T-helper 2 cell treated with Interferon-gamma antibody and Interleukin-4, amounts not matched to agents 100 ng/mL and 5 ng/mL, for 36 hours (primary cell): Measurements from ENCODE around the gene SEC31A. TPM values are rescaled to one million over a fixed set of nuclear protein-coding genes. Genes with fewer than 3 reads are reported as not detected.

Experiments
- intact Hi-C: fragments of 100-400 bp; cut with micrococcal nuclease; formaldehyde crosslinking; loops from one replicate; pipeline ENCODE4 v1.15.1; 2023
- total RNA-seq: library from RNA; stranded (reverse); gene quantifications from 2 replicates; pipeline ENCODE4 v1.2.3, GENCODE V29; 2022

The SEC31A gene
- total RNA-seq, 1 donor from 2014 or later = 143 TPM

GRCh38 chr4:82798168-82799005 lies 92.6 kb downstream of the SEC31A start, which contains the start of gene SCD5:
SCD5 (minus strand) TSS chr4:82798796; CDS start chr4:82798537, 259 bp downstream.
- intact Hi-C loops = no loop called here

DNA sequence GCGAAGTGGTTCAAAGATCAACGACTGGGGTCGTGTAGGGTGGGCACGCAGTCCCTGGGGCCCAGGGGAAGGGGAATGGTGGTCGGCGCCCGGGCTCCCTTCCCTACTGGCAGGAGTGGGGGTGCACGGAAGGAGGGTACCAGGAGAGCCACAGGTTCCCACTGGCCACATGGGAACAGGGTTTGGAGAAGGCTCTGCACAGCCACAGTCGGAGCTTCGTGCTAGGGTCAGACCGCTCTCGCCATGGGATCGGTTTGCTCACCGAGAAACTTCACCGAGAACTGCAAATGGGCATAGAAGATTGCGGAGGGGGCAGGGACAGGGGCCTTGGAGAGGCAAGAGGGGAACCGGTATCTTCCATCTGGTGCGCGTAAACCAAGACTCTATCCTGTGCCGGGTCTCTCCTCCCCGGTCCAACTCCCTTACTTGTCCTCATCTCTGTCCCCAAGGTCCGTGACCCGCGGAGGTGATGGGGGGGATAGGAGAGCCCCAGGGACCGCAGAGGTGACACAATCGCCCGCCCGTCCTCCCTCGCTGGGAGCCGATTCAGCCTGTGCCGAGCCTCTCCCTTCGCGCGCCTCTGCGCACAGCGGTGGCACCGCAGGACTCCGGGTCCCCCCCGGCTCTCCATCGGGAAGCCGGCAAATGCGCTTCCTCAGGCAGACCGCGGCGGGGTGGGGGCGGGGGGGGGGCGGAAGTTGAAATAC lies 93.4 kb downstream of the SEC31A start:
- intact Hi-C loops = no loop called here

DNA sequence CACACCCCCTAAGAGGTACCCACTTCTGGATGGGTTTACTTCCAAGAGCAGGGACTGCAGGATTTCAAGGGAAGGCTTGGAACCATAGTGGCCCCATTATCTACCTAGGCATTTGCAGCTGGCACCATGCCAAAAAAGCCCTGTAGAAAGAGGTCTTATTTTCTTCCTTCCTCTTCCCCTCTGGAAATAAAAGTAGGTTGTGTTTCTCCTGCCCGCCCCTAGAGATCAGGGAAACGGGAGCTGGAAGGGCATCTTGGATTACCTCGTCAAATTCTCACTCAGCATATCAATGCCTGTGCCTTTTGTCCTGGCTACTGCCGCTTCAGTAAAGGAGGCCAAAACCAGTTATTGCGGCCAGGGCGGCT lies 93.9 kb downstream of the SEC31A start:
- intact Hi-C loops = no loop called here

- intact Hi-C loops = no loop called here
Observed at GRCh38 chr4:82792912-82793649, 97.9 kb downstream of the SEC31A start.

GRCh38 chr4:82791179-82791578 lies 99.8 kb downstream of the SEC31A start:
- intact Hi-C loops = no loop called here

- intact Hi-C loops = no loop called here
Observed at GRCh38 chr4:82790060-82790660, 100.8 kb downstream of the SEC31A start.

GRCh38 chr4:82789025-82789776 lies 101.8 kb downstream of the SEC31A start:
- intact Hi-C loops = no loop called here

- intact Hi-C loops = no loop called here
Observed at GRCh38 chr4:82787342-82787741, 103.6 kb downstream of the SEC31A start.

DNA sequence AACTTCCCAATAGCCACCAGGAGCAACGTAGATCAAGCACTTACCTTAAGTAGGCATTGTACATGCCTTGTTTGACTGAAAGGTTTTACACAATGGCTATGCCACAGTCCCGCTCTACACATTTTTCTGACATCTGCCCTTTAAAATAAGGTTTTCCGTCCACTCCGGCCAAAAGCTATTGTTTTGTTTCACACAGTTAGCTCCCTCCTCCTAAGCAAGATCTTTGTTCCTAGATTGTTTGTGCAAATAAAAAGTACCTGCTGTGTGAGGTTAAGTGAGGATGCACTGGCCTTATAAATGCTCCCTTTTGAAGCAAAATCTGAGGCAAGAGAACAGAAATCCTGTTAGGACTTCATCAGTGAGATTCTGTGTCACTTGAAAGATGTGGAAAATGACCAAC lies 104.1 kb downstream of the SEC31A start:
- intact Hi-C loops = no loop called here

GRCh38 chr4:82785611-82786400 lies 105.1 kb downstream of the SEC31A start:
- intact Hi-C loops = no loop called here

DNA sequence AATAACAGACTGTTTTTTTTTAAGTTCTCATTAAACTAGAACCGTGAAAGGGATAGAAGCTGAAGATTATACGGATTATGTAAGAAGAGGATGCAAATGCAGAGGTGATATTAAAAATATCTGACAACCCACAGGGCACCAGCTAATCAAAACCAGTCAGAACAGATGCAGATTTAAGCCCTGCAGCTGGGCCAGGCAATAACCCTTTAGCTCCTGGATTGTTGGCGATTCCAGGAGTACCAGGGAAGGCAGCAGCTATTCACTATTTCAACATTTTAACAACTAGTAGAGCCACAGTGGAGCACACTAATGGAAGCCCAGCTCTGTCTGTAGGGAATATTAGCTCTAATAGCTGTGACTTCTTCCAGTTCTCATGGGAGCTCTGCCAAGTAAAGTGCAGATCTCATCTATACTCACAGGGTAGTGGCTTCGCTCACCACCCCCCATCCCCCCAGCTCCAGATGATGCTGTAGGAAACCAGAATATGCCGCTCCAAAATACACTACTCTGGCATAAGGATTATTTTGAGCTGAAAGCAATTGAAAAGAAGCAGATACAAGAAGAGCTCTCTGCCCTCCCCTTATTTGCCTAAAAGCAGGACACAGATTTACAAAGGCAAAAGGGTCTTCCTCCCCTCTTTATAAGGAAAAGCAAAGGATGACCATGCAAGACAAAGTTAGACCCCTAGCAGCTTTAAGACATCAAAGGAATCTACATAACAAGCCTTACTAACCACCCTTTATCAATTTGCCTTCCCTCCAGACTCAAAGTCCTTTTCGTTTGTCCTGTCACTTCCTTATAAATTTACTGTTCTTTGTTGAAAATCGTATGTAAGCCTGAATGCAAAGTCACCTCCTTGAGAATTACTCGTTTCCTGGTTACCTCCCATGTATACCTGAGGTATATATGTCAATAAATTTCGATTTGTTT lies 106.0 kb downstream of the SEC31A start:
- intact Hi-C loops = no loop called here

GRCh38 chr4:82782626-82783345 lies 108.2 kb downstream of the SEC31A start:
- intact Hi-C loops = no loop called here

GRCh38 chr4:82780752-82781231 lies 110.2 kb downstream of the SEC31A start:
- intact Hi-C loops = no loop called here

- intact Hi-C loops = no loop called here
Observed at GRCh38 chr4:82780170-82780751, 110.7 kb downstream of the SEC31A start.

GRCh38 chr4:82779032-82779431 lies 111.9 kb downstream of the SEC31A start:
- intact Hi-C loops = no loop called here

- intact Hi-C loops = no loop called here
Observed at GRCh38 chr4:82777857-82778525, 113.0 kb downstream of the SEC31A start.

DNA sequence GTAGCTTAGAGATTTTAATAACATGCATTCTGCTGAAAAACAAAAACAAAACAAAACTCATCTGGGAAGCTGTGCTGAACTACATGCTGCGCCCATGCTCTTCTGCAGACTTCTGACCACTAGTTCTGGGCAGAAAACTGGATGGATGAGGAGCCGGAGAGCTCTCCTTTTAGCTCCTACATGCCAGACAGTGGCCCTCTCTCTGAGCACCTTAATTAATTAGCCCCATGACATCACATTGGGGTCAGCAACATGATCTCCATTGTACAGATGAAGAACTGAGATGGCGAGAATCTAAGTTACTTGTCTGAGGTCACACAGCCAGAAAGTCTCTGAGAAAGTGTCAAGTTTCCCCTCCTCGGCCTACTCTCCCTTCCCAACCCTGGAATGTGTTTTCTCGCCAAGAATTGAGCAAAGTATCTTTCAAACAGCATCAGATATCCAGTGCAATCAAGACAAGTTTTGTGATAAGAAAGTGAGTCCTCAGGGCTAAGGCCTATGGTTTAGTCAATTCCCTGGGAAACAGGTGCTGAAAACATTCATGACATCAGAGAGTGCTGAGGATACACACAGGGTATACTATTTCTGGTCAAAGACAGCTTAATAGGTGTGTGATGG lies 113.9 kb downstream of the SEC31A start:
- intact Hi-C loops = no loop called here
